ENCODE measurements around the gene USF3. TPM values are rescaled to one million over a fixed set of nuclear protein-coding genes. Genes with fewer than 3 reads are reported as not detected.

Gene USF3
- total and polyA plus RNA-seq, 2 of the 4 experiments (the other 2 are of a cell fraction), result 3.0 to 5.2 TPM

GRCh38 chr3:113721636-113722035, 25.2 kb upstream of the USF3 start:
- H2BK120ac ChIP-seq (ENCODE audit: low read depth, low read length), result no peak overlapping the region
- peaks cover 18% of the 10 kb centered on the region for H3K36me3 ChIP-seq (ENCODE audit: control insufficient read depth, insufficient read depth, low read length)
- H4K5ac ChIP-seq (ENCODE audit: low read depth, low read length), result no peak overlapping the region
- intact Hi-C loops (cut with micrococcal nuclease) (no loop called here), dilution Hi-C loops (cut with HindIII; ENCODE audit: low sequenced_read_pairs, unreplicated experiment) (no loop called here), in situ Hi-C loops (cut with MboI; ENCODE audit: low sequenced_read_pairs) (no loop called here)
- no peak overlapping the region for H3K9ac ChIP-seq (ENCODE audit: low read depth, low read length)
- no peak for TF ChIP-seq MXI1 (IDR thresholded peaks at IDR 0.05; ENCODE audit: borderline replicate concordance, low read depth, low read length)
- TF ChIP-seq MAFK (IDR thresholded peaks at IDR 0.05; ENCODE audit: low read depth, low read length), result no peak
- H3K18ac ChIP-seq (ENCODE audit: low read depth, low read length), result no peak overlapping the region
- no peak overlapping the region for H3K4ac ChIP-seq (ENCODE audit: low read depth, low read length)
- no peaks in the 10 kb centered on the region for H3K4me1 ChIP-seq (ENCODE audit: control insufficient read depth, insufficient read depth, low read length)
- DNase-seq (no peak), ATAC-seq (ENCODE audit: low read depth) (no peak)
- peaks cover 5% of the 10 kb centered on the region for H3K9me1 ChIP-seq (ENCODE audit: insufficient read depth, low read length)
- H3K23ac ChIP-seq (ENCODE audit: low read depth, low read length), result no peak overlapping the region
- ChIA-PET CTCF (no interaction called here), POLR2A (ENCODE audit: unreplicated experiment) (no interaction called here)
- no peak overlapping the region for H2BK20ac ChIP-seq (ENCODE audit: low read depth, low read length)
- peaks cover 15% of the 10 kb centered on the region; the same call in 1 of the 2 replicates for H4K20me1 ChIP-seq (ENCODE audit: insufficient read depth, low read length)
- H3K4me3 ChIP-seq (ENCODE audit: insufficient read depth, low read depth, low read length), result no peak overlapping the region
- H3K14ac ChIP-seq (replicated peaks; ENCODE audit: low read depth, low read length), result no peak overlapping the region
- no peaks in the 10 kb centered on the region for H3K9me3 ChIP-seq (ENCODE audit: control insufficient read depth, insufficient read depth, low read length)
- BruUV-seq (replicated peaks), result no TSS peak
- H3K79me1 ChIP-seq (ENCODE audit: low read depth in 1 of 2, low read length in 2 of 2), result peaks cover 5 to 27% of the 10 kb centered on the region in 2 experiments
- no peak overlapping the region for H4K8ac ChIP-seq (ENCODE audit: low read depth in 2 of 2, low read length in 2 of 2)
- no peak overlapping the region for H3K27ac ChIP-seq (ENCODE audit: insufficient read depth, low read length)
- H3K4me2 ChIP-seq (ENCODE audit: low read depth, low read length), result no peak overlapping the region
- no peak overlapping the region for H2AFZ ChIP-seq (replicated peaks; ENCODE audit: low read length, poor library complexity)
- H2BK5ac ChIP-seq (ENCODE audit: low read depth, low read length, poor library complexity, severe bottlenecking), result no peak overlapping the region
- whole genome bisulfite sequencing, 2 experiments (ENCODE audit: extremely low coverage in 2 of 2, insufficient read length in 1 of 2), result no CpG with 5 or more reads among the region's 3 CpGs
- no peaks in the 10 kb centered on the region for H3K27me3 ChIP-seq (ENCODE audit: control insufficient read depth, insufficient read depth, low read length)
- no peak overlapping the region for H2BK15ac ChIP-seq (ENCODE audit: low read depth, low read length)
- H3K56ac ChIP-seq (ENCODE audit: extremely low read depth, insufficient read depth, low read length), result no peak overlapping the region
- H4K91ac ChIP-seq (ENCODE audit: insufficient read depth, low read depth, low read length), result no peak overlapping the region
- no peak overlapping the region for H2AK5ac ChIP-seq (ENCODE audit: low read depth, low read length)
- no peak overlapping the region for H2AK9ac ChIP-seq (replicated peaks; ENCODE audit: low read depth, low read length, poor library complexity)
